ENCODE measurements around the gene RAE1. TPM values are rescaled to one million over a fixed set of nuclear protein-coding genes. Genes with fewer than 3 reads are reported as not detected.
"Not testable (repeated sequence)": the region's sequence is repeated elsewhere in the genome, so short reads cannot be mapped to it uniquely, and the experiment has no call there.

Gene RAE1
- total RNA-seq, 4 donors from 2014 or later = 15.8 to 35.8 (median 20.6) TPM

- DNase-seq = no peak
- H3K27me3 ChIP-seq = no peaks in the 10 kb centered on the region
- H3K9me3 ChIP-seq = no peaks in the 10 kb centered on the region
- H3K4me3 ChIP-seq = no peak overlapping the region
- no peaks in the 10 kb centered on the region for H3K36me3 ChIP-seq
- H3K4me1 ChIP-seq = no peaks in the 10 kb centered on the region
- ATAC-seq = no peak
- H3K27ac ChIP-seq = no peak overlapping the region
- in situ Hi-C loops (cut with MboI; ENCODE audit: low sequenced_read_pairs in 4 of 4) (no loop called here), intact Hi-C loops (cut with DNase I; ENCODE audit: low total_unique reads) (no loop called here)
- no peak for TF ChIP-seq POLR2A (IDR thresholded peaks at IDR 0.05)
- TF ChIP-seq, protein P1, sequence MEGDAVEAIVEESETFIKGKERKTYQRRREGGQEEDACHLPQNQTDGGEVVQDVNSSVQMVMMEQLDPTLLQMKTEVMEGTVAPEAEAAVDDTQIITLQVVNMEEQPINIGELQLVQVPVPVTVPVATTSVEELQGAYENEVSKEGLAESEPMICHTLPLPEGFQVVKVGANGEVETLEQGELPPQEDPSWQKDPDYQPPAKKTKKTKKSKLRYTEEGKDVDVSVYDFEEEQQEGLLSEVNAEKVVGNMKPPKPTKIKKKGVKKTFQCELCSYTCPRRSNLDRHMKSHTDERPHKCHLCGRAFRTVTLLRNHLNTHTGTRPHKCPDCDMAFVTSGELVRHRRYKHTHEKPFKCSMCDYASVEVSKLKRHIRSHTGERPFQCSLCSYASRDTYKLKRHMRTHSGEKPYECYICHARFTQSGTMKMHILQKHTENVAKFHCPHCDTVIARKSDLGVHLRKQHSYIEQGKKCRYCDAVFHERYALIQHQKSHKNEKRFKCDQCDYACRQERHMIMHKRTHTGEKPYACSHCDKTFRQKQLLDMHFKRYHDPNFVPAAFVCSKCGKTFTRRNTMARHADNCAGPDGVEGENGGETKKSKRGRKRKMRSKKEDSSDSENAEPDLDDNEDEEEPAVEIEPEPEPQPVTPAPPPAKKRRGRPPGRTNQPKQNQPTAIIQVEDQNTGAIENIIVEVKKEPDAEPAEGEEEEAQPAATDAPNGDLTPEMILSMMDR (IDR thresholded peaks at IDR 0.05 in 4 of 5, conservative IDR thresholded peaks at IDR 0.05 in 1 of 5) = no peak
These were observed 66.1 kb downstream of the RAE1 start for GRCh38 chr20:57417051-57417689.

DNA sequence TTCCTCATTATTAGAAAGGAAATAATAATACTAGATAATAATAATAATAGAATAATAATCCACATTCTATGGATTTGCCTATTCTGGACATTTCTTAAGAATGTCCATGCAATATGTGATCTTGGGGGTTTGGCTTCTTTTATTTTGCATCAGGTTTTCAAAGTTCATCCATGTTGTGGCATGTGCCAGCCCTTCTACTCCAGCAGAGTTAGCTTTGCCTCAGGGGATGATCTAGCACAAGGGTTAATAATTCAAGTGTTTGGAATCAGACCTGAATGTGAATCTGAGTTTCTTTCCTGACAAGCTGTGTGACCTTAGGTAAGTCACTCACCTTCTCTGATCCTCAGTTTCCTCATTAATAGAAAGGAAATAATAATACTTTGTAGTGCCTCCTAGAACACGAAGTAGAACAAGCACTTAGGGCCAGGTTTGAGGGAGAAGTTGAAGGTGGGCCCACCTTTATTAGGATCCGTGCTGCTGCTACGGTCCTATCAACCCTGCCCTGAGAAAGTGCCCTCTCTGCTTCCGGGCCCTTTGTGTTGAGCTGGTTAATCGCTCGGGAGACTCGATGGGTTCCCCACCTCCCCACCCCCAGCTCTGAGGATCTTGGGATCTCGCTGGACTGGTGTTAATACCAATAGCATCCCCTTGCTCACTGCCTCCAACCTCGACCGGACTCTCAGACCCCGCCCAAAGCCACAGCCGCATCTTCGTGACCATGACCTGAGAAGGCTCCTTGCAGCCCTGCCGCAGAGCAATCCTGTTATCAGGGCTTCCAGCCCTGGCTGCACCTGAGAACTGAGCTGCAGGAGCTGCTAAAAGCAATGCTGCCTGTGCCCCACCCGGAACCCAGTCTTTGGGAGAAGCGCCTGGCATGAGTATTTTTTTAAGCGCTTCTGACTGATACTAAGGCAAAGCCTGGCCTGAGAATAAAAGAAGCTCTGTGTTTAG is 67.0 kb downstream of the RAE1 start:
- no peak overlapping the region for H3K4me3 ChIP-seq
- TF ChIP-seq POLR2A (IDR thresholded peaks at IDR 0.05) = no peak
- TF ChIP-seq, protein P1 (IDR thresholded peaks at IDR 0.05 in 4 of 5, conservative IDR thresholded peaks at IDR 0.05 in 1 of 5) = no peak
- intact Hi-C loops (cut with DNase I; ENCODE audit: low total_unique reads) (no loop called here), in situ Hi-C loops (cut with MboI; ENCODE audit: low sequenced_read_pairs in 4 of 4) (no loop called here)
- no peak for DNase-seq
- ATAC-seq = no peak
- H3K36me3 ChIP-seq = no peaks in the 10 kb centered on the region
- H3K27ac ChIP-seq = no peak overlapping the region
- H3K27me3 ChIP-seq = no peaks in the 10 kb centered on the region
- H3K4me1 ChIP-seq = no peaks in the 10 kb centered on the region
- H3K9me3 ChIP-seq = no peaks in the 10 kb centered on the region

DNA sequence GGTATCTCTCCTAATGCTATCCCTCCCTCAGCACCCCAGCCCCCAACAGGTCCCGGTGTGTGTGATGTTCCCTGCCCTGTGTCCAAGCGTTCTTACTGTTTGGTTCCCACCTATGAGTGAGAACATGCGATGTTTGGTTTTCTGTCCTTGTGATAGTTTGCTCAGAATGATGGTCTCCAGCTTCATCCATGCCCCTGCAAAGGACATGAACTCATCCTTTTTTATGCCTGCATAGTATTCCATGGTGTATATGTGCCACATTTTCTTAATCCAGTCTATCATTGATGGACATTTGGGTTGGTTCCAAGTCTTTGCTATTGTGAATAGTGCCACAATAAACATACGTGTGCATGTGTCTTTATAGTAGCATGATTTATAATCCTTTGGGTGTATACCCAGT is 68.4 kb downstream of the RAE1 start:
- H3K27me3 ChIP-seq; H3K36me3 ChIP-seq; in situ Hi-C loops (cut with MboI; ENCODE audit: low sequenced_read_pairs in 4 of 4); H3K27ac ChIP-seq; DNase-seq; H3K4me3 ChIP-seq; H3K4me1 ChIP-seq; ATAC-seq; H3K9me3 ChIP-seq; intact Hi-C loops (cut with DNase I; ENCODE audit: low total_unique reads): not testable (repeated sequence)

DNA sequence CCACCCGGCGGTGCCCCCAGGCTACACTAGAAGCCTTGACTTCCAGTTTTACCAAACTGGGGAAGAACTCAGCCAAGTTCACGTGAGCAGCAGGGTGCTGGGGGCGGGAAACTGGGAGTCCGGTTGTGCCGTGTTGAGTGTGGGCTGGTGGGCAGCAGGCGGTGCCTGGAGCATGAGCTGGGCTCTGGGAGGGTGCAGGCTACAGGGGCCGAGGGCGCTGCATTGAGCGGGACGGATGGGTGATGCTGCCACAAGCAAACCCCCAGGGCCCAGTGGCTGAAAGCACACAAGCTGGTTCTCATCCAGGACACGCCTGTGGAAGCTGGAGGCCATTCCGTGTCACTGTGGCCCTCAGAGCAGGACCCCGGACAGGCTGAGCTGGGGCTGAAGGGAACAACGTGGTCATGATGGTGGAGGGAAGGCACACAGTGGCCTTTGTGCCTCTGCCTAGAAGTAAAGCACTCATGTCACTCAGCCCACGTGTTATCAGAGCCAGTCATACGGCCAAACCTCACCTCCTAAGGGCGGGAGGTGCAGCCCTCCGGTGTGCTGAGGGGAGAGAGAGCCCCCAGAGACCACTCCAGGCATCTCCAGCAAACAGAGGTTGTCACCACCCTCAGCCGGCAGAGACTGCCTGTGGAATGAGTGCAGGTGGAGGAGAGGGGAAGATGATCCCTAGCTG is 69.7 kb downstream of the RAE1 start:
- H3K4me3 ChIP-seq = no peak overlapping the region
- TF ChIP-seq, protein P1 (IDR thresholded peaks at IDR 0.05 in 4 of 5, conservative IDR thresholded peaks at IDR 0.05 in 1 of 5) = no peak
- TF ChIP-seq POLR2A (IDR thresholded peaks at IDR 0.05) = no peak
- in situ Hi-C loops (cut with MboI; ENCODE audit: low sequenced_read_pairs in 4 of 4) (no loop called here), intact Hi-C loops (cut with DNase I; ENCODE audit: low total_unique reads) (no loop called here)
- DNase-seq (no peak), ATAC-seq (no peak)
- H3K9me3 ChIP-seq = no peaks in the 10 kb centered on the region
- no peaks in the 10 kb centered on the region for H3K36me3 ChIP-seq
- no peaks in the 10 kb centered on the region for H3K27me3 ChIP-seq
- no peak overlapping the region for H3K27ac ChIP-seq
- no peaks in the 10 kb centered on the region for H3K4me1 ChIP-seq
